ENCODE results near the gene IDH1. TPM values are rescaled to one million over a fixed set of nuclear protein-coding genes. Genes with fewer than 3 reads are reported as not detected.

IDH1 gene
- total RNA-seq, 2 donors from 2014 or later: 103 to 314 TPM

DNA sequence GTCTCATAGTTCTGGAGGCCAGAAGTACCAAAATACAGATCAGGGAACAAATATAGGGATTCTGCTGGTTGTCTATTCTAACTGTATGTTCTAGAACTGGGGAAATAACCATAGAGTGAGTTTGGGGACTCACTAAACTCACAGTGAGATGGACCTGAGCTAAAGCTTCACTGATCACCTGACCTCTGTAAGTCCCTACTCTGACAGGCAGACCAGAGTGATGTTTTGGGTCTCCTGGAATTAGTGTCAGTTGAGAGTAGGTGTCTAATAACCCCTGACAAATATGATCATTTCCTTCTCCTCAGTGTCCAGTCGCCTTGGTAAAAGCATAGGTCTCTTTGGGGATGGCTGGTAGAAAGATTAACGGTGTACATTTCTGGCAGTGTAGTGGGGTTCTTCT, 25.4 kb upstream of the IDH1 start:
- no peak for TF ChIP-seq POLR2A (IDR thresholded peaks at IDR 0.05)
- TF ChIP-seq, protein P1, sequence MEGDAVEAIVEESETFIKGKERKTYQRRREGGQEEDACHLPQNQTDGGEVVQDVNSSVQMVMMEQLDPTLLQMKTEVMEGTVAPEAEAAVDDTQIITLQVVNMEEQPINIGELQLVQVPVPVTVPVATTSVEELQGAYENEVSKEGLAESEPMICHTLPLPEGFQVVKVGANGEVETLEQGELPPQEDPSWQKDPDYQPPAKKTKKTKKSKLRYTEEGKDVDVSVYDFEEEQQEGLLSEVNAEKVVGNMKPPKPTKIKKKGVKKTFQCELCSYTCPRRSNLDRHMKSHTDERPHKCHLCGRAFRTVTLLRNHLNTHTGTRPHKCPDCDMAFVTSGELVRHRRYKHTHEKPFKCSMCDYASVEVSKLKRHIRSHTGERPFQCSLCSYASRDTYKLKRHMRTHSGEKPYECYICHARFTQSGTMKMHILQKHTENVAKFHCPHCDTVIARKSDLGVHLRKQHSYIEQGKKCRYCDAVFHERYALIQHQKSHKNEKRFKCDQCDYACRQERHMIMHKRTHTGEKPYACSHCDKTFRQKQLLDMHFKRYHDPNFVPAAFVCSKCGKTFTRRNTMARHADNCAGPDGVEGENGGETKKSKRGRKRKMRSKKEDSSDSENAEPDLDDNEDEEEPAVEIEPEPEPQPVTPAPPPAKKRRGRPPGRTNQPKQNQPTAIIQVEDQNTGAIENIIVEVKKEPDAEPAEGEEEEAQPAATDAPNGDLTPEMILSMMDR (IDR thresholded peaks at IDR 0.05): no peak
- TF ChIP-seq POLR2AphosphoS5 (IDR thresholded peaks at IDR 0.05): no peak
- Histone ChIP-seq H3K27ac (peak overlapping the region in 1 of 2 donors; percentile 59), H3K9me3 (no peaks in the 10 kb centered on the region), H3K36me3 (peaks cover 8 to 18% of the 10 kb centered on the region in 2 donors), H3K27me3 (replicated peaks; ENCODE audit: insufficient read depth) (no peaks in the 10 kb centered on the region), H3K4me1 (replicated peaks) (no peaks in the 10 kb centered on the region), H3K4me3 (no peak overlapping the region)
- 82% methylated on average over 2 of the region's 2 CpGs for WGBS
- intact Hi-C loops (cut with DNase I): no loop called here
- no peak for DNase-seq (ENCODE audit: low spot score)

DNA sequence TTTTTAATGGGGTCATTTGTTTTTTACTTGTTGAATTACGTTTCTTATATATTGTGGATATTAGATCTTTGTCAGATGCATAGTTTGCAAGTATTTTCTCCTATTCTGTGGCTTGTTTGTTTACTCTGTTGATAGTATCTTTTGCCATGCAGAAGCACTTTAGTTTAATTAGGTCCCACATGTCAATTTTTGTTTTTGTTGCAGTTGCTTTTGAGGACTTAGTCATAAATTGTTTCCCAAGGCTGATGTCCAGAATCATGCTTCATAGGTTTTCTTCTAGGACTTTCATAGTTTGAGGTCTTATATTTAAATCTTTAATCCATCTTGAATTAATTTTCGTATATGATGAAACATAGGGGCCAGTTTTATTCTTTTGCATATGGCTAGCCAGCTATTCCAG, 24.4 kb upstream of the IDH1 start:
- Histone ChIP-seq H3K4me3 (no peak overlapping the region), H3K9me3 (no peaks in the 10 kb centered on the region), H3K4me1 (replicated peaks) (no peaks in the 10 kb centered on the region), H3K27me3 (replicated peaks; ENCODE audit: insufficient read depth) (no peaks in the 10 kb centered on the region), H3K36me3 (peaks cover 8 to 18% of the 10 kb centered on the region in 2 donors), H3K27ac (no peak overlapping the region)
- DNase-seq (ENCODE audit: low spot score): no peak
- intact Hi-C loops (cut with DNase I): no loop called here
- TF ChIP-seq POLR2AphosphoS5 (IDR thresholded peaks at IDR 0.05): peak; percentile 11
- no peak for TF ChIP-seq POLR2A (IDR thresholded peaks at IDR 0.05)
- TF ChIP-seq, protein P1 (IDR thresholded peaks at IDR 0.05): no peak
- WGBS: 71% methylated on average over 2 of the region's 2 CpGs

DNA sequence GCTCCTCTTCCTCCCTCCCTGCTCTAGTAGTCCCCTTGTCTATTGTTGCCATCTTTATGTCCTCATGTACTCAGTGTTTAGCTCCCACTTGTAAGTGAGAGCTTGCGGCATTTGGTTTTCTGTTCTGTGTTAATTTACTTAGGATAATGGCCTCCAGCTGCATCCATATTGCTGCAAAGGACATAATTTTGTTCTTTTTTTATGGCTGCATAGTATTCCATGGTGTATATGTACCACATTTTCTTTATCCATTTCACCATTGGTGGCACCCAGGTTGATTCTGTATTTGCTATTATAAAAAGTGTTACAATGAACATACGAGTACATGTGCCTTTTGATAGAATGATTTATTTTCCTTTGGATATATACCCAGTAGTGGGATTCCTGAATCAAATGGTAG, 23.7 kb upstream of the IDH1 start:
- Histone ChIP-seq H3K36me3 (peaks cover 8 to 18% of the 10 kb centered on the region in 2 donors), H3K4me1 (replicated peaks) (no peaks in the 10 kb centered on the region), H3K27ac (no peak overlapping the region), H3K4me3 (no peak overlapping the region), H3K9me3 (no peaks in the 10 kb centered on the region), H3K27me3 (replicated peaks; ENCODE audit: insufficient read depth) (no peaks in the 10 kb centered on the region)
- 95% methylated on average over 2 of the region's 2 CpGs for WGBS
- no peak for DNase-seq (ENCODE audit: low spot score)
- TF ChIP-seq POLR2A (IDR thresholded peaks at IDR 0.05): no peak
- TF ChIP-seq POLR2AphosphoS5 (IDR thresholded peaks at IDR 0.05): no peak
- TF ChIP-seq, protein P1 (IDR thresholded peaks at IDR 0.05): no peak
- intact Hi-C loops (cut with DNase I): no loop called here

DNA sequence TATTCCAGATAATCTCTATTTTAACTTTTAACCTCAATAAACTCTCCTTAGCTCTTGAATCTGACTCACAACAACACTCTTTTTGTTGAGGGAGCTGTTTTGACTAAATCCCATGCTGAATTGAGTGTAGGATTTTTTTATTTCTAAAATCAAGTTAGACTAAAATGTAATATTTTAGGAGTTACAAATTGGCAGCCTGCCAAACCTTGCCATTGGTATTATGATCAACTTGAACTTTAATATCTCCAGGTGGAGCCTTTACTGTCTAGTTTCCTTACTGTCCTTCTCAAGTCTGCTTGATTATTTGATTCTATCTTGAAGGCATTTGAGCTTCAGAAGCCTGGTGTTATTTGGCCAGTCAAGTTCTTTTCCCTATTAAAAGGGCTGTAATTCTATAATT, 19.9 kb upstream of the IDH1 start:
- DNase-seq (ENCODE audit: low spot score): no peak
- H3K27ac ChIP-seq: peak overlapping the region in 1 of 2 donors; percentile 17
- H3K9me3 ChIP-seq: no peaks in the 10 kb centered on the region
- TF ChIP-seq POLR2A (IDR thresholded peaks at IDR 0.05) (no peak), POLR2AphosphoS5 (IDR thresholded peaks at IDR 0.05) (no peak)
- TF ChIP-seq, protein P1 (IDR thresholded peaks at IDR 0.05): no peak
- H3K36me3 ChIP-seq: peaks cover 0 to 13% of the 10 kb centered on the region in 2 donors
- no peaks in the 10 kb centered on the region for H3K4me1 ChIP-seq (replicated peaks)
- H3K27me3 ChIP-seq (replicated peaks; ENCODE audit: insufficient read depth): no peaks in the 10 kb centered on the region
- no peak overlapping the region for H3K4me3 ChIP-seq
- intact Hi-C loops (cut with DNase I): no loop called here

DNA sequence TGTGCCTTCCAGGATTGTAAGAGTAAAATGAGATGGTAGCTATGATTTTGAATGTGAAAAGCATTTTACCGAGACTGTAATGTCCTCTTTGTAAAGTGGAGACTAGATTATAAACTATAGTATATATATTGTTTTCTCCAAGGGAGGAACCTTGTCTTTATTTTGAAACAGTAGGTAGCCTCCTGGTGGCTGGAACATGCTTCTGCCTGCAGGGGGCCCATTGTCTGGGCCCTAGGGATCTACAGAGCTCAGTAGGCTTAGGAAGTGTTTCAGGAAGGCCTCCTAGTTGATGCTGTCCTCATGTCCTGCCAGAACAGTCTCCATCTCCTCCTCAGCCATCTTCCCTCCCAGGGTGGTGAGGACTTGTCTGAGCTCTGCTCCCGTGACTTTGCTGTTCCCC, 14.2 kb upstream of the IDH1 start:
- WGBS: 91% methylated on average over 2 of the region's 2 CpGs
- H3K4me1 ChIP-seq (replicated peaks): no peaks in the 10 kb centered on the region
- H3K27me3 ChIP-seq (replicated peaks; ENCODE audit: insufficient read depth): no peaks in the 10 kb centered on the region
- H3K27ac ChIP-seq: no peak overlapping the region
- H3K36me3 ChIP-seq: no peaks in the 10 kb centered on the region
- intact Hi-C loops (cut with DNase I): loop anchor here (5.0 to 10.0 kb wide), 2 partner anchors 83 to 654 kb away; no protein-coding TSS in a partner anchor
- H3K4me3 ChIP-seq: no peak overlapping the region
- H3K9me3 ChIP-seq: no peaks in the 10 kb centered on the region
- DNase-seq (ENCODE audit: low spot score): no peak
- TF ChIP-seq, protein P1 (IDR thresholded peaks at IDR 0.05): no peak
- no peak for TF ChIP-seq POLR2AphosphoS5 (IDR thresholded peaks at IDR 0.05)

Measured in prostate gland (tissue), 2 donors.